GM19397 (cell line): Measurements from ENCODE around the gene AP2A1.

Source experiments
- ATAC-seq: cut with Tn5 transposase; IDR thresholded peaks from one replicate; pipeline ENCODE4 v1.9.1; 2021; ENCODE audit warnings: mild to moderate bottlenecking, moderate library complexity; ENCODE audit not compliant: unreplicated experiment

The AP2A1 gene

GRCh38 chr19:49766007-49766929, 533 bp upstream of the AP2A1 start:
- peak; percentile 91 for ATAC-seq

DNA sequence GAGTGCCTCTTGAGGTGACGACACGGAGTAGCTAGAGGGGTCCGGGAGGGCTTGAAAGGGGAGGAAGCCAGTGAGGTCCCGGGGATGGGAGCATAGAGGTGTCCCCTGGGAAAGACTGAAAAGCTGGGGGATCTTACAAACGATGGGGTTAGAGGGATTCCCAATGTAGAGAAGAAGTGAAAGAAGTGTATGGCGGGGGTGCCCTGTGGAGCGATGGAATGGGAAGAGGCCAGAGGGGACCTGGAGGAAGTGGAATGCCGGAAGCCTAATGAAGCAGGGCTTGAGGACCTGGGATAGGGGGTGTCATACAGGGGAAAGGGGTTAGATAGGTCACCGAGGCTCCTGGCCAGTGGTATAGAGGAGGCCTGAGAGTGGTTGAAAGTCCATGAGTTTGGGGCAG, 580 bp downstream of the AP2A1 start:
- no peak for ATAC-seq

- ATAC-seq = no peak
Measured at GRCh38 chr19:49767967-49768581, 1.3 kb downstream of the AP2A1 start.

- no peak for ATAC-seq
Measured at GRCh38 chr19:49770529-49770928, 3.7 kb downstream of the AP2A1 start.

DNA sequence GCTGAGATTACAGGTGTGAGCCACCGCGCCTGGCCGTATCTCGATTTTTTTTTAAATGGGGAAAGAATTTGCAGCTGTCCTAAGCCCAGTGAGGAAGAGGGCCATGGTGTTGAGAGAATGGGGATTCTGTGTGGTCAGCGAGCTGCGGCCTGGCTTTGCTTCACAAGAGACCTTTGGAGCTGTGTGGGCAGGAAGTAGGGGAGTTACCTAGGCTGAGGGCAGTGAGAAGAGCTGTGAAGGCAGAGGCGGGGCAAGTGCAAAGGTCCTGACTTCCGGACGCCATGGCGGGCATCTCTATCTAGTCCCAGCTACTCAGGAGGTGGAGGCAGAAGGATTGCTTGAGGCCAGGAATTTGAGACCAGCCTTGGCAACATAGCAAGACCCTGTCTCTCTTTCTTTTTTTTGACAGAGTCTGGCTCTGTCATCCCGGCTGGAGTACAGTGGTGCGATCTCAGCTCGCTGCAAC, 4.9 kb downstream of the AP2A1 start:
- ATAC-seq = no peak

DNA sequence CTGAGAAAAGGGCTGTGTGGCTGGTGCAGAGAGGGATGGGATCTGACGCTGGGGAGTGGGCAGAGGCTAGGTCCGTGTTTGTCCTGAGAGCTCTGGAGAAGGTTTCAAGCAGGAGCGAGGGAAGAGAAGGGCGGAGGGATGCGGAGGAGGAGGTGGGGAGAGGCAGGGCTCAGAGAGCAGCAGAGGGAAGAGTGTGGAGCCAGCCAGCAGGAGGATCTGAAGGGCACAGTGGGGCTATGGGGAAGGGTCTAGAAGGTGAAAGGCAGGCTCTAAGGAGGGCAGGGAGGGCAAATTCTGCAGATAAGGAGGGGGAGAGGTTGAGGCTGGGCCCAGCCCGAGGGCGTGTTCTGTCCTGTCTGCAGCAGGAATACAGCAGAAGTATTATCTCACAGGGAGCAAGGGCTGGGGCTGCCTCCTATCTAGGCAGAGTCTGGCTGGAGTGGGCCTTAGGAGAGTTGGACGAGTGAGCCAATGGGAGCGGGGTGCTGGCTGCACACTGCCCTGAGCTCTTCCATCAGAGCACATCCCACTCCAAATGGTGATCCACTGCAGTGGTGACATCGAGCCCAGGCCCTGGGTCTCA, 6.1 kb downstream of the AP2A1 start:
- no peak for ATAC-seq

DNA sequence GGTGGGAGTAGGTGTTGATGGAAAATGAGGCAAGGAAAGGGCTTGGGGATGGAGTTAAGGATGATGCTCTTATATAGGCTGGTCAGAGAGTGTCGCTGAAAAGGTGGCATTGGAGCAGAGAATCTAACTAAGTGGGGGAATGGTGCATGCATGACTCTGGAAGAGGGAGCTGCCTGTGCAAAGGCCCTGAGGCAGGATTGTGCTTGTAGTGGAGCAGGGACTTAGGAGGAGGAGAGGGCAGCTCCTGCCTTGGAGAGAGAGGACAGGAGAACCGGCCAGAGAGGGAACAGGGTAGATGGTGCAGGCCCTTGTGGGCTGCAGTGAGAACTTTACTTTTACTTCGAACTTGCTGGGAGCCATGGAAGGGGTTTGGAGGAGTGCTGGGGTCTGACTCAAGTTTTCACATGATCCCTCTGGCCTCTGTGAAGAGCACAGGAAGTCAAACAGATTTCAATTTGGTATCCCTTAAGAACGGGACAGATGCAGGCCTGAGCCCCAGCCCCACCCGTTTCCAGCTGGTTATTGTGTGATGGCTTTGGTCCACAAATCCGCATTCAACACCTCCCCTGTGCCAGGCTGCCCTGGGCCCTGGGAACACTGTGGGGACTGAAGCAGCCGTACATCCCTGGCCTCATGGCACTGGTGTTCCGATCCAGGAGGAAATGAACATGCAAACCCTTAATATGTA, 7.0 kb downstream of the AP2A1 start:
- ATAC-seq = no peak

GRCh38 chr19:49774969-49775368, 8.2 kb downstream of the AP2A1 start:
- ATAC-seq = no peak

GRCh38 chr19:49775742-49776370, 9.1 kb downstream of the AP2A1 start:
- no peak for ATAC-seq

- no peak for ATAC-seq
Measured at GRCh38 chr19:49776371-49776764, 9.6 kb downstream of the AP2A1 start.

GRCh38 chr19:49779731-49780555, 13.1 kb downstream of the AP2A1 start:
- ATAC-seq = no peak

- no peak for ATAC-seq
Measured at GRCh38 chr19:49780861-49781260, 14.1 kb downstream of the AP2A1 start.

DNA sequence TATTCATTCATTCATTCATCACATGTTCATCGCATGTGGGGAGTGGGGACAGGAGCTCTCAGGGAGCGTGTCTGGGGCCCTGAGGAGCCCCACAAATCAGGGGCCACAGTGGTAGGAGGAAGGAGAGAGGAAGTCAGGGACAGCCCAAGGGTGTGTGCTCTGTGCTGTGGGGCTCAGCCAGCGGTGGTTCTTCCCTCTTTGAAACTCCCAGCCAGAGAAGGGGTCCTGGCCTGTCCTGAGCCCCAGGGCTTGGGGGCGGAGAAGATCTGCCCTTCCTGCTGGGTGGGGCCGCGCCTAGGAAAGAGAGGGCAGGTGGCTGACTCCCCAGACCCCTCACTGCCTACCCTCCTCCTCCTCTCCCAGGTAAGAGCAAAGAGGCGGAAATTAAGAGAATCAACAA, 14.6 kb downstream of the AP2A1 start:
- ATAC-seq = no peak

DNA sequence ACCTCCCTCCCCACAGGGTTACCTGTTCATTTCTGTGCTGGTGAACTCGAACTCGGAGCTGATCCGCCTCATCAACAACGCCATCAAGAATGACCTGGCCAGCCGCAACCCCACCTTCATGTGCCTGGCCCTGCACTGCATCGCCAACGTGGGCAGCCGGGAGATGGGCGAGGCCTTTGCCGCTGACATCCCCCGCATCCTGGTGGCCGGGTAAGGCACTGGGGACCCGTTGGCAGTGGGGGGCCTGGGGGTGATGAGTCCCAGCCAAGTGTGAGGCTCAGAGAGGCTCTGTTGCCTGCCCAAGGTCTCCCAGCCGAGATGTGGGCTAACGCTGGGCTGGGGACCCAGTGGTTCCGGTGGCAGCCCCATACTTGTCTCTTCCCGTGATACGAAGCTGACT, 15.7 kb downstream of the AP2A1 start:
- ATAC-seq = no peak

GRCh38 chr19:49786376-49786820, 19.6 kb downstream of the AP2A1 start:
- no peak for ATAC-seq

DNA sequence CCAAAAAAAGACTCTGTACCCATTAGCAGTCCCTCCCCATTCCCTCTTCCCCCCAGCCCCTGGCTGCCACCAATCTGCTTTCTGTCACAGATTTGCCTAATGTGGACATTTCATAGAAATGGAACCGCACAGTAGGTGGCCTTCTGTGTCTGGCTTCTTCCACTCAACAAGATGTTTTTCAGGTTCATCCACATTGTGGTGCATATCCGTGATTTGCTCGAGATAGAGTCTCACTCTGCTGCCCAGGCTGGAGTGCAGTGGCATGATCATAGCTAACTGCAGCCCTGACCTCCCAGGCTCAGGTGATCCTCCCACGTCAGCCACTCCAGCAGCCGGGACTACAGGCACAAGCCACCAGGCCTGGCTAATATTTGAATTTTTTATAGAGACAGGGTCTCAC, 20.9 kb downstream of the AP2A1 start:
- no peak for ATAC-seq

DNA sequence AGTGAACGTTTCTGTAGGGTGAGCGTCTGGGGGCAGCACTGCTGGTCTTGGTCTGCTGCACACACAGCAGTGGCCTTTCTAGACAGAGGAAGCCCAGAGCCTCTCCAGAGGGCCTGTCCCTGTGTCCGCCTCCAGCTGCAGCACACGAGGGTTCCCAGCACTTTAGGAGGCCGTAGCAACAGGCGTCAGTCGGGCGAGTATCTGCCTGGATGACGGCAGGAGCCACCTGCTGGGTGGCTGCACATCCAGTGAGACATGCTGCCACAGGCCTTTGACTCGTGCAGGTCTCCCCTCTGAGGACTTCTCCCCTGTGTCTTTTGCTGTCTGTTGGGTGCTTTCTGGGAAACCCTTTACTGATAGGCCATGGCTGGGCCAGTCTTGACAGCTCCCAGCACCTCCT, 22.1 kb downstream of the AP2A1 start:
- no peak for ATAC-seq

DNA sequence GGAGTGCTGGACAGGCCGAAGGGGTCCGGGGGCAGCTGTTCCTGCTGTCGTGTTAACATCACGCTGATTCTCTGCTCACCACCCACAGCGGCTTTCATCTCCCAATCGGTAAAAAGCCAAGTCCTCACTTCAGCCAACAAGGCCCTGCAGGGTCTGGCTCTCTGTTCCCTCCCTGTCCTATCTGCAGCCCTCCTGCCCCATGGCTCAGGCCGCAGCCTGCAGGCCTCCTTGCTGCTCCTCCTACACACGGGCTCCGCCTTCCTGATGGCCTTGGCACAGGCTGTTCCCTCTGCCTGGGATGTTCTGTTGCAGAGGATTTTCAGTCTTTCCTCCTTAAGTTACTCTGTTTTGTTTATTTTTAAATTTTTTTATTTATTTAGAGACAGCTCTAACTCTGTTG, 24.1 kb downstream of the AP2A1 start:
- ATAC-seq = no peak

- no peak for ATAC-seq
Measured at GRCh38 chr19:49791776-49792445, 25.1 kb downstream of the AP2A1 start.
